HG03521 (cell line): ENCODE data around the gene HAO1.
"Not testable (repeated sequence)": the region's sequence is repeated elsewhere in the genome, so short reads cannot be mapped to it uniquely, and the experiment has no call there.

Experiments used
- ATAC-seq: cut with Tn5 transposase; IDR thresholded peaks from one replicate; pipeline ENCODE4 v1.9.1; 2021; ENCODE audit warnings: mild to moderate bottlenecking, moderate library complexity; ENCODE audit not compliant: unreplicated experiment

The HAO1 gene

DNA sequence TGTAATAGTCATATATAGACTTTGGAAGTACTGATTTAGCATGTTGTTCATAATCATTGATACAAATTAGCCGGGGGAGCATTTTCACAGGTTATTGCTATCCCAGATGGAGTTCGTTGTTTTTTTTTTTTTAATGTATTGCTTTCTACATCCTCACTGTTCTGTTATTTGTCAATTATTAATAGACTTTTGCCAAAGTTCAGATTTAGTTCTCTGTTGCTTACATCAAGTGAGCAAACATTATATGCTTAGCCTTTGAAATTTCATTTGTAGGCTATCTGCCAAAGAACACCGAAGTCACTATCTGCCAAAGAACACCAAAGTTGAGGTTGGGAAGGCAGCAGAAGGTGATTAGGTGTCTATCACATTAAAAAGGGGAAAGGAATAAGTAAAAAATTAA lies at the start of gene HAO1:
HAO1 (minus strand) TSS at position 118 of the 400 bp plus-strand sequence; CDS start at position 82, 36 bp downstream.
- no peak for ATAC-seq

DNA sequence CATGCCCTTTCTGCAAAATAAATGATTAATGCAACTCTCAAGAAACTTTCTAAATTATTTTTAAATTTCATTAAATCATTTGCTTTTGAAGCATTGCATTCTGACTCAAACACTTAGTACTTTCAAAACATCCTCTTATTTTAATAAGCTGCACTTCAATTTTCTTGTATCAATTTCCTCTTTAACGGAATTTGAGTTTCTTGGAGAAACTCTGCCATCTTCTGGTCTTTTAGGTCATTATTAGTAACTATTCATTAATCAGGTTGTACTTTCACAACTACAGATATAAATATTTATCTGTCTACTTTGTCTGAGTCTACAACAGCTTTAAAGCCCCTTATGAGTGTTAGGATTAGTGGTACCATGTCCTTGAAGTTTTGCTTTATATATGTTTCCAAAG lies 49.1 kb upstream of the HAO1 start:
- ATAC-seq = no peak

GRCh38 chr20:7985916-7986315 lies 45.7 kb upstream of the HAO1 start:
- ATAC-seq = no peak

- no peak for ATAC-seq
These were observed 43.9 kb upstream of the HAO1 start for GRCh38 chr20:7984192-7984591.

- no peak for ATAC-seq
These were observed 41.1 kb upstream of the HAO1 start for GRCh38 chr20:7981374-7981773.

- ATAC-seq = peak; percentile 72
These were observed 40.2 kb upstream of the HAO1 start for GRCh38 chr20:7980332-7981046.

DNA sequence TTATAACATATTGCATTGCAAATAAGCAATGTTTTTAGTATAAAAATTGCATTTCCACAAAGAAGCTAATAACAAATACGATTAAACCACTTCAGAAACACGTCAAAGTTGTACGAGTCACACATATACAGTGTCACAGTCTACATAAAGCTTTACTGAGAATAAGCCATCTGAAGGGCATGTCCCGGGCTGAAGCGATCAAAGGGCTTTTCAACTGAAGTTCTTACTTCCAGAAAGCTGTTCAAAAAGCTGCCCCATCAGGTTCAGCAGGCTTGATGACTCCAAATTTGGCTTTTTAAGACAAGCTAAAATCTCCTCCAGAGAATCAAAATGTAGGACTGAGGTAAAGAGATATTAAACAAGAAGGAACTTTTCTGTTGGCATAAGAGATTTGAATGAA lies 37.5 kb upstream of the HAO1 start:
- no peak for ATAC-seq

DNA sequence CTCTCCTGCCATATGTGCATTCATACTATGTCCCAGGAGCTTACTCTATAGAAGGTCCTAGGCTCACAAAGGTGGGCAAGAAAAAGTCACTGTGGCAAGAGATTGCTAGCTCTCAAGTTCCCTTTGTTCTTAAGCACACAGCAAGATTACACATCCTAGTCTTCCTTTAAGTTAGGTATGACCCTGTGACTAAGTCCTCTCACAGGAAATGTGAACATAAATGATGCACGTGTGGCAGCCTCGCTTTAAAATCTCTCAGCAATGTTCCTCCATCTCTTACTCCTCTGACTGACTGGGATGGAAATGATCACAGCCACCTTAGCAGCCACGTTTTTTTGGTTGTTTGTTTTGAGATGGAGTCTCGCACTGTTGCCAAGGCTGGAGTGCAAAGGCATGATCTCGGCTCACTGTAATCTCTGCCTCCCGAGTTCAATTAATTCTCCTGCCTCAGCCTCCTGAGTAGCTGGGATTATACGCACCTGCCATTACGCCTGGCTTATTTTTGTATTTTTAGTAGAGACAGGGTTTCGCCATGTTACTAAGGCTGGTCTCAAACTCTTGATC lies 35.7 kb upstream of the HAO1 start:
- ATAC-seq = no peak

DNA sequence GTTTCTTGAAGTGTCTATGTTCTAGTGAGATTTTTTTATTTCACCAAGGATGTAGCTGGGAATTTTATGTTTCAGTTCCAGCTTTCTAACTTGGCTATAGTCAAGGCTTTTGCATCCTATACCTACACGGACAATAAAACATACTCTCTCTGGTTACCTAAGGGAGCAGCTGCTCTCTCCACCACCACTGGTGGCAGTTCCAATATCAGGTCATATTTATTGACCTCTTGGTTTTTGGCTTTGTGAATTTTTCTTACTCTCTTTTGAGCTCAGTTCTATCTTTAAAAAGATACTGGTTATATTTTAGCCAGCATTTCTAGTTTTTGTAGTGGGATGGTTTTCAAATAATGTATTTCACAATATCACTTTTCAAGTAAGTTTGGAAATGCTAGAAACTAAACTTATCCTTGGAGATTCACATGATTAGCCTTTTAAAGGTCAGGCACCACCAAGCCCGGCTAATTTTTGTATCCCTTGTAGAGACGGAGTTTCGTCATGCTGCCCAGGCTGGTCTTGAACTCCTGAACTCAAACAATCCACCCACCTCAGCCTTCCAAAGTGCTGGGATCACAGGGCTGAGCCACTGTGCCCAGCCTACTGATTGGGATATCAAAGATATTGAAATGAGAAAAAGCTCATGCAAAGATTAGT lies 34.7 kb upstream of the HAO1 start:
- no peak for ATAC-seq

DNA sequence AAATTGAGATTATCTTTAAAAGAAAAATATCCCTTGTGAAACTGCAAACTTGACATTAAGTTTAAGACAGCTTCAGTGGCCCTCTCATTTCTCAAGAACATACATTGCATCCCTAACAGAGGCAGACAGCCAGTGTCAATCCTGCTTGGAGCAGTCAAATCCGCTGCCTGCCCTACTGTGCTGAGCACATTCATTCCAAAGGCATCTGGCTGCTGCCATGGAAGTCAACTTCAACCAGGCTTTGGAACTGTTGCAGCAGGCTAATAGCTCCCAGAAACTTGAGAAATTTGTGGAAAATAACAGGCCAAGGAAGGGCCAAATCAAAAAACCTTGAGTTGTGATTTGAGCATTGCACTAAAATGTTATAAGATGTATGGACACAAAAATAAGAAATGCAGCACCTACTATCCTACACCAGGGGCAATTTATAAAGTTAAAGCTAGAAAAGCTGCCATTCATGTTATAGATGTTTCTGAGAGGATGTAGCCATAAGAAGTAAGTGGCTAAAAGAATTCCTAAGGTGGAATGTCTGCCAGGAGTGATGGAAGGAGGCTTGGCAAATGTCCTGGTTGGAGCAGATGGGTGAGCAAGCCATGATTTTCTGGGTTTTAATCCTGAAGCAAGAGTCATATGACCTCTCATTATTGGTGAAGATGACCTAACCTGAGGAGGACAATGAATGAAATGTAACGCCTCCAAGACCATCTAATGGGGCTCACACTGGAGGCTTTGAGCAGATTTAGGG lies 31.4 kb upstream of the HAO1 start:
- ATAC-seq = no peak

- no peak for ATAC-seq
These were observed 27.1 kb upstream of the HAO1 start for GRCh38 chr20:7967199-7967844.

DNA sequence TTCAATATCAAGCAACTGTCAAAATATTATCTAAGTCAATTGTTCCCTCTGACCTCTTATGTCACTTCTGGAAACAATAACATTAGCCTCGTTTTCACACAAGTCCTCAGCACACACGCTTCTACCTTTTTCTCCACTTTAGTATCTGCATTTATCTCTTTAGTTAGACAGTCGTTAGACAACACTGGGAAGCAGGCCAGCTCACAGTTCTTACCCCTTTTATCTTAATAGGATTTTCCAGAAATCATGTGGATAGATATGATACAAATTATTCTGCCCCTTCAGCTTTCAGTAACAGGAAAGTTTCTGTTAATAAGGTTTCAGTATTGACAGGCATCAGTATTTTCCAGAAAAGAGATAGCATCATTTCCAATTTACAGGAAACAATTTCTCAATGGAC lies 25.9 kb upstream of the HAO1 start:
- no peak for ATAC-seq

DNA sequence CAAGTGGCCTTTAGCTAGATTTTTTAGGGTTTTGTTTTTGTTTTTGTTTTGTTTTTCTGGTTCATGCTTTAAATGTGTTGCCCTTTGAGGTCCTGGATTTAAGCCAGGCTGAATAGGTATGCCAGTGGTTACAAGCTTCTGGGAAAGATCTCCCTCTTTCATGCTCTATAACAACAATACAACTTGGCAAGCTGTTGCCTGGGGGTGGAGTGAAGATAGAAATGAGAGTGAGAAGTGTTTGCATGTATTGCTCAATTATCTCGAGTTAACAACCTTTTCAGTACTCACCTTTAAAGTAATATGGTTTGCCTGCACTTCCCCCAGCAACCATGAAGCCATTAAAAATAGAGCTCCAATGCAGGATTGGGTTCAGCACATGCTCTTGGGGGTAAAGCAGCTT lies 19.2 kb upstream of the HAO1 start:
- no peak for ATAC-seq

DNA sequence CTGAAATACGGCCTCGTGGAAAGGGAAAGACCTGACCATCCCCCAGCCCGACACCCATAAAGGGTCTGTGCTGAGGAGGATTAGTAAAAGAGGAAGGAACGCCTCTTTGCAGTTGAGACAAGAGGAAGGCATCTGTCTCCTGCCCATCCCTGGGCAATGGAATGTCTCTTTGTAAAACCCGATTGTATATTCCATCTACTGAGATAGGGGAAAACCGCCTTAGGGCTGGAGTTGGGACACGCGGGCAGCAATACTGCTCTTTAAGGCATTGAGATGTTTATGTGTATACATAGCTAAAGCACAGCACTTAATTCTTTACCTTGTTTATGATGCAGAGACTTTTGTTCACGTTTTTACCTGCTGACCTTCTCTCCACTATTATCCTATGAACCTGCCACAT lies 16.3 kb upstream of the HAO1 start:
- not testable (repeated sequence) for ATAC-seq

DNA sequence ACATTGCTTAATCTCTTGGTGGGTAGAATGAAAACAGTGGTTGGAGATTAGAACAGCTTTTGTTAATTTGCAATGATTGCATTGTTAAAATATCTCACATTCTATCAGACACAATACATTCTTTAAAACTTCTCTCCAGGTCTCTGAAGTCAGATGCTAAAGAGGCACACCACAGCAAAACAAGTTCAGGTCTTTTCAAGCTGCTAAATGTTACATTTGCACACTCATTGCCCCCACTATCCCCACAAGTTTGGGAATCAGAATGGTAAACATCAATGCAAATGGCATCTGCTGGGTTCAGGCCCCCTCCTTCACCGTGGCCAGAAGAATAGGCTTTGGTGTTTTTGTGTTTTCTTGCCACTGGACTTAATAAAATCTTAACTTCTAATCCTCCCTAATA lies 10.1 kb upstream of the HAO1 start:
- ATAC-seq = no peak

DNA sequence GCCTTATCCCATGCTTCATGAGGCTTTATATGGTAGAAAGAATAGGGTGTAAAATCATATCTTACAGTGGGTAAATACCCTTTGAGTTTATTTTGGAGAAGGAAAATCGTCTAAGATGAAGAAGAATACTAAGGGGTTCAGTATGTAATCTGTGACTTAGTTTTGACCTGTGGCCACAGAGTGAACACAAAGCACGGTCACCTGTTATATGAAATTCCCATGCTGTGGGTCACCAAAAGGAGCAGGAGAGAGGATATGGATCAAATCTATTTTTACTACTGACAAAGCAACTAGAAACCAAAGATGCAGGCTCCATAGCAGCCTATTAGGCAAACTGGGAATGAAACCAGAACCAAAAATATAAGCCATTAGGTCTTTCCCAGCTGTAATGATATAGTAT lies 3.6 kb upstream of the HAO1 start:
- no peak for ATAC-seq

DNA sequence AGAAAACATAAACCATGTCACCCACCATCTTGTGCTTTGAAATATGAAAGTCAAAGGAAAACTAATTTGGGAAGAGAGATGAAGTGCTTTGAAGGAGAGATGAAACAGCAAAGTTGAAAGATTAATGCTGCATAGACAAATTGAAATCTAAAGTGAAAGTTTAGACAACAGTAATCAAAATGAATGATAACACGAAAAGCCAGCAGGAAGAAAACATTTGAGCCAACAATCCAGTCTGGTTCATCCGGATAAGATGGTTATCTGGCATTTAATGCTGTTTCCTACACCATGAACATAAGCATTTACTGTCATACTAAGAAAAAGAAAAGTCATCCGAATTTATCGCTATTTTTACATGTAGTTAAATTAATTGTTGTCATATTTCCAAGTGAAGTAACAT lies 595 bp downstream of the HAO1 start:
- ATAC-seq = no peak

- no peak for ATAC-seq
These were observed 2.2 kb downstream of the HAO1 start for GRCh38 chr20:7938058-7938457.

DNA sequence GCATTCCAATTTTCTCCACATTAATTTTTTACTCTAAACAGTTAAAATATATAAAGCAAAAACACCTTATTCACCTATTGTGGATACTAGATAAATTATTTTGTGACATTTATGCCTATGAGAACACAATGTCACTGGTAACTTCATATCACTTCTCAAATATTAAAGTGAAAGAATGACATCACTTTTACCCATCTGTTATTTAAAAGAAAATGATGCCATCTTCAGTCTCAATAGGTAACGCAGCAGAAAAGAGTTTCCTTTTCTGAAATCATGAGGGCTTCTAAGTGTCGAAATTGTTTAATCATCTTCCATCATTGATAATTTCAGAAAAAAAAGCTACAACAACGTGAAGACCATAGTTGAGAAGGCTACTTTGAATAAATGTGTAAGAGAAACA lies 2.9 kb downstream of the HAO1 start:
- no peak for ATAC-seq

DNA sequence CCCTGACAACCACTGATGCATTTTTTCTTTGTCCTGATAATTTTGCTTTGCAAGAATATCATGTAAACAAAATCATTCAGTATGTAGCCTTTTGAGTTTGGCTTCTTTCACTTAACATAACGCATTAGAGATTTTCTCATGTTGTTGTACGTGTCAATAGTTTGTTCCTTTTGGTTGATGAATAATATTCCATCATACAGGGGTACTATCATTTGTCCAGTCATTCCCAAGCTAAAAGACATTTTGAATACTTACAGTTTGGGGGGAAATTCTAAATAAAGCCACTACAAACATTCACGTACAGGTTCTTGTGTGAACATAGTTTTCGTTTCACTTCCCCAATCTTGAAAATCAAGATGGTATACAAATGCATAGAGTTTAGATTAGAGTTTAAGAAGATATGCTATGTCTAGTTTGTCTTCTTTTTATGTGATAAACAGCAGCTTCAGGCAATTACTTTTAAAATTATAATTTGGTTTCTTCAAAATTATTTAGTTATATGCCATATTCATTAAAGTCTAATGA lies 5.2 kb downstream of the HAO1 start:
- ATAC-seq = no peak

- ATAC-seq = no peak
These were observed 6.9 kb downstream of the HAO1 start for GRCh38 chr20:7933346-7933745.
